ENCODE data around the gene ACTR5. TPM values are rescaled to one million over a fixed set of nuclear protein-coding genes. Genes with fewer than 3 reads are reported as not detected.
A peak's percentile ranks its signal among the peaks of the same experiment; 100 is the strongest.

The ACTR5 gene
- total RNA-seq, 4 donors from 2014 or later = 5.8 to 9.8 (median 8.6) TPM

DNA sequence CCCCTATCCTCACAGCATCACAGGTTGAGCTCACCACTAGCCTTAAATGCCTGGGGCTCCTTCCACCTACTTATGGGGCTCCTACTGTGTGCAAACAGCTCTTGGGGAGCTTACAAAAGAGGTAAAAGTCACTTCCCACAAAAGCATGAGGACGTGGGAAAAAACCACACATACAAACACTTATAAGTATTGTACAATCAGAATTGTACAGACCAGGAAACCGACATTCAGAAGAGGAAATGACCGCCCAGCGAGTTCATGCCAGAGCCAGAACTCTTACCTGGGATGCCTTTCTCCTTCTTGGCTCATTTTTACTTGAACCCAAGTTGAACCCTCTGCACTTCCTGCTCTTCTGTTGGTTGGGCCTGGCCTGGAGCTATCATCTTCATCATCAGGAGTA, 50.9 kb downstream of the ACTR5 start:
- H3K36me3 ChIP-seq = no peaks in the 10 kb centered on the region
- H3K9me3 ChIP-seq = no peaks in the 10 kb centered on the region
- peaks cover 0 to 3% (median 0%) of the 10 kb centered on the region in 4 donors for H3K27me3 ChIP-seq
- intact Hi-C loops (cut with DNase I) = no loop called here
- H3K27ac ChIP-seq (replicated peaks in 1 of 4) = peak overlapping the region in 1 of 4 donors; percentile 36
- WGBS = 62% methylated on average over 4 of the region's 4 CpGs
- H3K4me3 ChIP-seq = no peak overlapping the region
- TF ChIP-seq POLR2AphosphoS5 (IDR thresholded peaks at IDR 0.05) (peak in 1 of 2 donors; percentile 18), EP300 (IDR thresholded peaks at IDR 0.05) (no peak), POLR2A (IDR thresholded peaks at IDR 0.05; ENCODE audit: low read depth) (no peak)
- TF ChIP-seq, protein P1, sequence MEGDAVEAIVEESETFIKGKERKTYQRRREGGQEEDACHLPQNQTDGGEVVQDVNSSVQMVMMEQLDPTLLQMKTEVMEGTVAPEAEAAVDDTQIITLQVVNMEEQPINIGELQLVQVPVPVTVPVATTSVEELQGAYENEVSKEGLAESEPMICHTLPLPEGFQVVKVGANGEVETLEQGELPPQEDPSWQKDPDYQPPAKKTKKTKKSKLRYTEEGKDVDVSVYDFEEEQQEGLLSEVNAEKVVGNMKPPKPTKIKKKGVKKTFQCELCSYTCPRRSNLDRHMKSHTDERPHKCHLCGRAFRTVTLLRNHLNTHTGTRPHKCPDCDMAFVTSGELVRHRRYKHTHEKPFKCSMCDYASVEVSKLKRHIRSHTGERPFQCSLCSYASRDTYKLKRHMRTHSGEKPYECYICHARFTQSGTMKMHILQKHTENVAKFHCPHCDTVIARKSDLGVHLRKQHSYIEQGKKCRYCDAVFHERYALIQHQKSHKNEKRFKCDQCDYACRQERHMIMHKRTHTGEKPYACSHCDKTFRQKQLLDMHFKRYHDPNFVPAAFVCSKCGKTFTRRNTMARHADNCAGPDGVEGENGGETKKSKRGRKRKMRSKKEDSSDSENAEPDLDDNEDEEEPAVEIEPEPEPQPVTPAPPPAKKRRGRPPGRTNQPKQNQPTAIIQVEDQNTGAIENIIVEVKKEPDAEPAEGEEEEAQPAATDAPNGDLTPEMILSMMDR (IDR thresholded peaks at IDR 0.05) = no peak
- peaks cover 0 to 5% (median 0%) of the 10 kb centered on the region in 4 donors for H3K4me1 ChIP-seq
- DNase-seq (ENCODE audit: extremely low spot score) = no peak

DNA sequence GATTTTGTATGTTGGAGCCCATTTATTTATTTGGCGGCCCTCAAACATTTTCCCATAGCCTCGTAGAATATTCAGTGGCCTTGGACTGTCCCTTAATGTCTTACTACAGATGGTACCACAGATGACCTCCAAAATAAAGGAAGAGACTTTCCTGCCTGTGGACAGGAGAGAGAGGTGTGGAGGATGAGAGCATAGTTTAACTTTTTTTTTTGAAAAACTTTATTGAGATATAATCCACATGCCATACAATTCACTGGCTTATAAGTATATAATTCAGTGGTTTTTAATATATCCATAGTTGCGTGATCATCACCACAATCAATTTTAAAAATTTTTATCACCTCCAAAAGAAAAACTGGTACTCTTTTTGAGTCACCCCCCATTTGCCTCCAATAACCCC, 52.6 kb downstream of the ACTR5 start:
- 92% methylated on average over 3 of the region's 3 CpGs for WGBS
- H3K4me1 ChIP-seq = peaks cover 10 to 15% (median 11%) of the 10 kb centered on the region in 4 donors
- no peak overlapping the region for H3K27ac ChIP-seq (replicated peaks in 1 of 4)
- H3K4me3 ChIP-seq = no peak overlapping the region
- no peaks in the 10 kb centered on the region for H3K9me3 ChIP-seq
- peaks cover 0 to 16% (median 6%) of the 10 kb centered on the region in 4 donors for H3K27me3 ChIP-seq
- H3K36me3 ChIP-seq = no peaks in the 10 kb centered on the region
- TF ChIP-seq, protein P1 (IDR thresholded peaks at IDR 0.05) = no peak
- no peak for TF ChIP-seq POLR2A (IDR thresholded peaks at IDR 0.05; ENCODE audit: low read depth)
- no peak for TF ChIP-seq EP300 (IDR thresholded peaks at IDR 0.05)
- TF ChIP-seq POLR2AphosphoS5 (IDR thresholded peaks at IDR 0.05) = no peak
- intact Hi-C loops (cut with DNase I) = no loop called here
- no peak for DNase-seq (ENCODE audit: extremely low spot score)

DNA sequence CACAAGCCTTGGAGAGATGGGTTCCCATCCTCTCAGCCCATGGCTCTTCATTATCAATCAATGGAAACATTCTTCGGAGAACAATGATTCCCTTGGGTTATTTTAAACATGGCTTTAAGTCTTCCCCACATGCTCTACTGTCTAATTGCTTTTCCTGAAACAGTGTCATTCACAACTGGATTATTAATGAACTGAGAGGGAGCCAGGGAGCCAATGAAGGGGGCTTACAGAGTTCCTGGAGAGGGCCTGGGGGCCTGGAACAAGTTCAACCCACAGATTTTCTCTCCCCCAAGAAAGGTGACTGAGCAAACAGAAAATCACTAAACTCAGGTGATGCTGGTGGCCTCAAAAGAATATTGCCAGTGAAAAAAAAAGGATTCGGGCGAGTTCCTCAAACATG, 56.0 kb downstream of the ACTR5 start:
- no peak for DNase-seq (ENCODE audit: extremely low spot score)
- TF ChIP-seq EP300 (IDR thresholded peaks at IDR 0.05) = no peak
- no peak for TF ChIP-seq POLR2A (IDR thresholded peaks at IDR 0.05; ENCODE audit: low read depth)
- no peak for TF ChIP-seq POLR2AphosphoS5 (IDR thresholded peaks at IDR 0.05)
- TF ChIP-seq, protein P1 (IDR thresholded peaks at IDR 0.05) = no peak
- no peak overlapping the region for H3K4me3 ChIP-seq
- H3K36me3 ChIP-seq = no peaks in the 10 kb centered on the region
- peaks cover 22 to 30% (median 25%) of the 10 kb centered on the region in 4 donors for H3K4me1 ChIP-seq
- intact Hi-C loops (cut with DNase I) = no loop called here
- no peaks in the 10 kb centered on the region for H3K9me3 ChIP-seq
- H3K27ac ChIP-seq (replicated peaks in 1 of 4) = peak overlapping the region in 3 of 4 donors; percentile 1 to 70 (median 67)
- peaks cover 0 to 47% (median 20%) of the 10 kb centered on the region in 4 donors for H3K27me3 ChIP-seq
- WGBS = 86% methylated on average over 3 of the region's 3 CpGs

DNA sequence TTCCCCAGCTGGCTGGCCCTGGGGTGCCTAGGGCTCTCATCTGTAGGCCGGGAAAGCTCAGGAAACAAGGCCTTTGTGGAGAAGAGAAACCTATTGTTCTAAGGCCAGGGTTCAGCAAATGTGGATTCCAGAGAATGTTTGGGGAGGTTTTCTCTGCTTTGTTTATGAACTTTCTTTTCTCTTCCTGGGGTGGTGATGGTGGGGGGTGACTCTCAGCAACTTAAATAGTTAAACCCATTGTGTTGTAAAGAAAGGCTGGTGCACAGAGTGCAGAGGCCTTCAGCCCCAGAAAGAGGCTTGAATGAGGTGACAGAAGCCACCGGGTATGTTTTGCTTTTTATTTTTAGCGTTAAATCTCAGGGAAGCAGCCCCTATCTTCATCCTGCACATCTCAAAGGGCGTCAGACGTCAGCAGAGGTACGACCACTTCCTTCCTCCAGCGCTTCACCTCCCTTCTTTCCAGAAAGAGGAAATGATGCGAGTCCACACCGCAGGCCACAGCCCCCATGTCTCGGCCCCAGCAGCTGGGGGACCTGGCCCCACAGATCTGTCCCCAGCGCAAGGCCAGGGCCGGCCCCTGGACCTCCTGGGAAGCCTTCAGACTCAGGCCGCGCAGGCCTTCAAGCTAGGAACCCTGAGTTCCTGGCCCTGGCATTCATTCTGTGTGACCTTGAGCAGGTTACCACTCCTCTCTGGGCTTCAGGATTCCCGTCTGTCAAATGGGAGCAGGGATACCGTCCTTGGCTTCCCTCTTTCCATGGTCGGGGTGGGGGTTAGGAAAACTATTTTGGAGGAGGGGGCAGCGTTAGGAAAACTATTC, 56.6 kb downstream of the ACTR5 start:
- intact Hi-C loops (cut with DNase I) = no loop called here
- Histone ChIP-seq H3K27ac (replicated peaks in 1 of 4) (peak overlapping the region; percentile 53 to 70 (median 62)), H3K4me1 (peaks cover 23 to 30% (median 27%) of the 10 kb centered on the region in 4 donors), H3K27me3 (peaks cover 0 to 53% (median 20%) of the 10 kb centered on the region in 4 donors), H3K36me3 (no peaks in the 10 kb centered on the region), H3K4me3 (peak overlapping the region; percentile 57 to 67 (median 61)), H3K9me3 (no peaks in the 10 kb centered on the region)
- DNase-seq (ENCODE audit: extremely low spot score) = no peak
- WGBS = 65% methylated on average over 17 of the region's 18 CpGs
- TF ChIP-seq POLR2A (IDR thresholded peaks at IDR 0.05; ENCODE audit: low read depth) = no peak
- TF ChIP-seq POLR2AphosphoS5 (IDR thresholded peaks at IDR 0.05) = no peak
- no peak for TF ChIP-seq EP300 (IDR thresholded peaks at IDR 0.05)
- TF ChIP-seq, protein P1 (IDR thresholded peaks at IDR 0.05) = no peak

Data from esophagus muscularis mucosa (tissue), 4 donors.